GM21526 (cell line): ENCODE measurements around the gene CYP39A1.

ENCODE experiments used
- ATAC-seq: cut with Tn5 transposase; IDR thresholded peaks from one replicate; pipeline ENCODE4 v1.9.1; 2021; ENCODE audit warnings: moderate library complexity; ENCODE audit not compliant: unreplicated experiment, low FRiP score

Gene CYP39A1

GRCh38 chr6:46525583-46525982 lies 127.0 kb downstream of the CYP39A1 start:
- no peak for ATAC-seq

- ATAC-seq, result no peak
These were observed 131.1 kb downstream of the CYP39A1 start for GRCh38 chr6:46521464-46521971.

- ATAC-seq, result no peak
These were observed 135.4 kb downstream of the CYP39A1 start for GRCh38 chr6:46517202-46517601.

GRCh38 chr6:46513533-46513932 lies 139.1 kb downstream of the CYP39A1 start:
- no peak for ATAC-seq

GRCh38 chr6:46511320-46511719 lies 141.3 kb downstream of the CYP39A1 start:
- no peak for ATAC-seq

- ATAC-seq, result no peak
These were observed 142.0 kb downstream of the CYP39A1 start for GRCh38 chr6:46510651-46511050.

GRCh38 chr6:46509981-46510510 lies 142.6 kb downstream of the CYP39A1 start:
- no peak for ATAC-seq

- no peak for ATAC-seq
These were observed 143.6 kb downstream of the CYP39A1 start for GRCh38 chr6:46509063-46509462.

GRCh38 chr6:46507426-46507825 lies 145.2 kb downstream of the CYP39A1 start:
- ATAC-seq, result no peak

GRCh38 chr6:46505693-46506512 lies 146.7 kb downstream of the CYP39A1 start:
- no peak for ATAC-seq

- no peak for ATAC-seq
These were observed 148.4 kb downstream of the CYP39A1 start for GRCh38 chr6:46504242-46504641.

GRCh38 chr6:46502486-46503119 lies 150.0 kb downstream of the CYP39A1 start:
- ATAC-seq, result no peak

GRCh38 chr6:46501136-46502089 lies 151.2 kb downstream of the CYP39A1 start:
- no peak for ATAC-seq

- no peak for ATAC-seq
These were observed 152.2 kb downstream of the CYP39A1 start for GRCh38 chr6:46500382-46500781.
